Esophagus muscularis mucosa (tissue), 4 donors: ENCODE measurements around the gene SPEF1. TPM values are rescaled to one million over a fixed set of nuclear protein-coding genes. Genes with fewer than 3 reads are reported as not detected.

Source experiments
- DNase-seq: peaks from one replicate; pipeline ENCODE4 v3.0.0-alpha.2; 2017; ENCODE audit errors: extremely low spot score
- H3K27ac ChIP-seq, 4 donors: fragments of 200-600 bp; sonication (generic); replicated peaks in 1 of 4; 1 replicate in 3 of 4; 2 replicates in 1 of 4; pipeline ENCODE4 v1.5.1; 2016 to 2019; ENCODE audit warnings: mild to moderate bottlenecking in 1 of 4
- H3K27me3 ChIP-seq, 4 donors: fragments of 200-600 bp; sonication (generic); one replicate each; pipeline versions ENCODE4 v1.5.1 to v1.6.0; 2016 to 2019
- H3K36me3 ChIP-seq, 4 donors: fragments of 200-600 bp; sonication (generic); one replicate each; pipeline ENCODE4 v1.5.1; 2016 to 2019
- H3K4me1 ChIP-seq, 4 donors: fragments of 200-600 bp; sonication (generic); one replicate each; pipeline ENCODE4 v1.5.1; 2016 to 2019
- H3K4me3 ChIP-seq, 4 donors: fragments of 200-600 bp; sonication (generic); 1 replicate in 2 of 4; 2 replicates in 2 of 4; pipeline ENCODE4 v1.5.1; 2016 to 2019; ENCODE audit warnings: mild to moderate bottlenecking in 4 of 4, moderate library complexity in 1 of 4
- H3K9me3 ChIP-seq, 4 donors: fragments of 200-600 bp; sonication (generic); 1 replicate in 3 of 4; 2 replicates in 1 of 4; pipeline ENCODE4 v1.5.1; 2016 to 2019
- EP300 ChIP-seq: sonication (generic); formaldehyde crosslinking; IDR thresholded peaks from one replicate; pipeline ENCODE4 v1.6.1; 2017; ENCODE audit warnings: antibody characterized with exemption
- POLR2A ChIP-seq: fragments of 450-650 bp; IDR thresholded peaks from one replicate; pipeline ENCODE4 v1.6.1; 2017; ENCODE audit warnings: antibody characterized with exemption, moderate library complexity, mild to moderate bottlenecking, low read depth
- POLR2AphosphoS5 ChIP-seq, 2 donors: sonication (generic); formaldehyde crosslinking; IDR thresholded peaks; one replicate each; pipeline ENCODE4 v1.6.1; 2017; ENCODE audit warnings: antibody characterized with exemption in 2 of 2
- WGBS: methylation state at CpG from one replicate; pipeline ENCODE4 v1.1.5; 2018; 5-methylcytosine and 5-hydroxymethylcytosine counted together
- intact Hi-C: fragments of 100-400 bp; cut with DNase I; formaldehyde crosslinking; loops from one replicate; pipeline ENCODE4 v1.15.1; 2023
- total RNA-seq, 4 donors: library from RNA; depleted of rRNA; stranded (reverse); fragments of >200 nt; gene quantifications; one replicate each; pipeline versions ENCODE4 v1.1.0 to v1.2.1, GENCODE V29; 2016
- TF ChIP-seq, protein P1 (sequence below), 3 experiments: fragments of 200-600 bp in 2 of 3; fragments of 450-650 bp in 1 of 3; sonication (generic) in 2 of 3; IDR thresholded peaks; one replicate each; pipeline ENCODE4 v1.5.1; 2017 to 2019; ENCODE audit warnings: antibody characterized with exemption in 3 of 3, mild to moderate bottlenecking in 2 of 3, moderate library complexity in 1 of 3

The SPEF1 gene
- total RNA-seq, 4 donors from 2014 or later, result 0.50 TPM; not detected in 3

DNA sequence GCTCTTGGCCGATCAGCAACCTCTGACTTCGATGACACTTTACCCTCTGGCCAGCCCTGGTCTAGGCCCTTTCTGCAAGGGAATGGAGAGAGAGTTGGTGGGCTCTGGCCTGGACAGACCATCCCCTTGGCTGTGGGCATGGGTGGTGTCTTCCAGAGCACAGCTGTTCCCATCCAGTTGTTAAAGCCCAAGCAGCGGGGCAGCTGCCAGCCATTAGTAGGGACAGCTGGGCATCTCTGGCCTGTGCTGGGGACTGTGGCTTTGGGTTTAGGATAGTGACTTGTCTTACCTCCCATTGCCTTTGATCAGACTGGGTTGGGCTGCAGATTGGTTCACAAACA, 17.6 kb upstream of the SPEF1 start:
- Histone ChIP-seq H3K27me3 (no peaks in the 10 kb centered on the region), H3K4me3 (no peak overlapping the region), H3K9me3 (no peaks in the 10 kb centered on the region), H3K4me1 (peaks cover 15 to 64% (median 57%) of the 10 kb centered on the region in 4 donors), H3K36me3 (peaks cover 32 to 61% (median 45%) of the 10 kb centered on the region in 4 donors), H3K27ac (peak overlapping the region; percentile 95 to 99 (median 98))
- no peak for DNase-seq
- TF ChIP-seq POLR2AphosphoS5 (IDR thresholded peaks at IDR 0.05) (no peak), EP300 (no peak), POLR2A (no peak)
- TF ChIP-seq, protein P1, sequence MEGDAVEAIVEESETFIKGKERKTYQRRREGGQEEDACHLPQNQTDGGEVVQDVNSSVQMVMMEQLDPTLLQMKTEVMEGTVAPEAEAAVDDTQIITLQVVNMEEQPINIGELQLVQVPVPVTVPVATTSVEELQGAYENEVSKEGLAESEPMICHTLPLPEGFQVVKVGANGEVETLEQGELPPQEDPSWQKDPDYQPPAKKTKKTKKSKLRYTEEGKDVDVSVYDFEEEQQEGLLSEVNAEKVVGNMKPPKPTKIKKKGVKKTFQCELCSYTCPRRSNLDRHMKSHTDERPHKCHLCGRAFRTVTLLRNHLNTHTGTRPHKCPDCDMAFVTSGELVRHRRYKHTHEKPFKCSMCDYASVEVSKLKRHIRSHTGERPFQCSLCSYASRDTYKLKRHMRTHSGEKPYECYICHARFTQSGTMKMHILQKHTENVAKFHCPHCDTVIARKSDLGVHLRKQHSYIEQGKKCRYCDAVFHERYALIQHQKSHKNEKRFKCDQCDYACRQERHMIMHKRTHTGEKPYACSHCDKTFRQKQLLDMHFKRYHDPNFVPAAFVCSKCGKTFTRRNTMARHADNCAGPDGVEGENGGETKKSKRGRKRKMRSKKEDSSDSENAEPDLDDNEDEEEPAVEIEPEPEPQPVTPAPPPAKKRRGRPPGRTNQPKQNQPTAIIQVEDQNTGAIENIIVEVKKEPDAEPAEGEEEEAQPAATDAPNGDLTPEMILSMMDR (IDR thresholded peaks at IDR 0.05), result no peak
- WGBS, result 93% methylated on average over 2 of the region's 3 CpGs
- intact Hi-C loops, result no loop called here

DNA sequence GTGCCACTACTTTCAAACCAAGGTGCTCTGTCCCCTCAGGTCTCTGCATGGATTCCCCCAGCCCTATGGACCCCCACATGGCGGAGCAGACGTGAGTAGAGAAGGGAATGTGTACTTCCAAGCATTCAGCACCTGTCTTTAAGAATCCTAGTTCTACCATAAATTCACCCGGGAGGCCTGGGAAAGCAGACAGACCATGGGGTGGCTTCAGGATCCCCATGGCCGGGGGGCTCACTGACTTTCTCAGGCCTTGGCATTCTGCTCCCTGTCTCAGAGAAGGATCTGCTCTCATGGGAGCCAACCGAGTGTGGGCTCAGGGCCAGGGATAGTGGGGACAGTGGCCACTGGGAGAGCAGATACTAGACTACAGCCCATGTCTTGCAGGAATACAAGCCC, 17.1 kb upstream of the SPEF1 start:
- H3K9me3 ChIP-seq, result no peaks in the 10 kb centered on the region
- WGBS, result 85% methylated on average over 5 of the region's 5 CpGs
- H3K36me3 ChIP-seq, result peaks cover 27 to 56% (median 40%) of the 10 kb centered on the region in 4 donors
- no peaks in the 10 kb centered on the region for H3K27me3 ChIP-seq
- TF ChIP-seq POLR2A (no peak), EP300 (no peak), POLR2AphosphoS5 (IDR thresholded peaks at IDR 0.05) (no peak)
- TF ChIP-seq, protein P1 (IDR thresholded peaks at IDR 0.05), result no peak
- H3K27ac ChIP-seq, result peak overlapping the region; percentile 95 to 99 (median 98)
- H3K4me1 ChIP-seq, result peaks cover 15 to 59% (median 57%) of the 10 kb centered on the region in 4 donors
- no peak for DNase-seq
- intact Hi-C loops, result no loop called here
- peak overlapping the region in 2 of 4 donors; percentile 67 to 81 for H3K4me3 ChIP-seq

DNA sequence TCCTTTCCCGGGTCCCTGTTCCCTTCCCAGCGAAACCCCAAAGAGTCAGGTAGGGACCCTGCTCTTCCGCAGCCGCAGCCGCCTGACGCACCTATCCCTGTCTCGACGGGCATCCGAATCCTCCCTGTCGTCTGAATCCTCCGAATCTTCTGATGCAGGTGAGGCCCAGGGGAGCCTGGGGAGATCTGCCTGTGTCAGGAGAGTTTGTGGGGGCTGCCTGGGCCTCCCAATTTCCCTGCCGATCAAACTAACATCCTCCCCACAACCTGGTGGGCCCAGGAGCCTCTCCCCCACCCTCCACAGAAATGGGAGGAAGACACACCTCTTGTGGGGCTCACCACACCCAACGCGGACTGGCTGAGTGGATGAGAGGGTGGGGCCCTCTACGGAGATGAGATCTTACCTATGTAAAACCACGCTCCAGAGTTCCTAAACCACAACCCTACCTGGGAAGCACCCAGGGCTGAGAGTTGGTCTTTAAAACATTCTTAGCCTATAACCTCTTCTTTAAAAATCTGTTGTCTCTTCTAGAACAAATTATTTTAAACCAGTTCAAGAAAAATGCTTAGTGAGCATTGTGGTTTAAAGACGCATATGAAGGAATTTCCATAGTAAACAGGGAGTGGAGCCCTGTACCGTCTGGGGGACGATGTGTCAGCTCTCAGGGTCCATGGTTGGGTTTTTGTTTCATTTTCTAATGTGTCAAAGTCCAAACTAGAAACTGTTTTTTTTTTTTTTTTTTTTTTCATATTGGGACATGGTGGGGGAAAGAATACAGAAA, 16.5 kb upstream of the SPEF1 start:
- H3K4me1 ChIP-seq, result peaks cover 15 to 58% (median 57%) of the 10 kb centered on the region in 4 donors
- peak overlapping the region; percentile 63 to 81 (median 66) for H3K4me3 ChIP-seq
- no peaks in the 10 kb centered on the region for H3K27me3 ChIP-seq
- no peaks in the 10 kb centered on the region for H3K9me3 ChIP-seq
- H3K36me3 ChIP-seq, result peaks cover 21 to 50% (median 34%) of the 10 kb centered on the region in 4 donors
- intact Hi-C loops, result no loop called here
- 66% methylated on average over 19 of the region's 19 CpGs for WGBS
- DNase-seq, result no peak
- peak overlapping the region; percentile 95 to 99 (median 98) for H3K27ac ChIP-seq
- TF ChIP-seq, protein P1 (IDR thresholded peaks at IDR 0.05), result no peak
- TF ChIP-seq EP300, result no peak

DNA sequence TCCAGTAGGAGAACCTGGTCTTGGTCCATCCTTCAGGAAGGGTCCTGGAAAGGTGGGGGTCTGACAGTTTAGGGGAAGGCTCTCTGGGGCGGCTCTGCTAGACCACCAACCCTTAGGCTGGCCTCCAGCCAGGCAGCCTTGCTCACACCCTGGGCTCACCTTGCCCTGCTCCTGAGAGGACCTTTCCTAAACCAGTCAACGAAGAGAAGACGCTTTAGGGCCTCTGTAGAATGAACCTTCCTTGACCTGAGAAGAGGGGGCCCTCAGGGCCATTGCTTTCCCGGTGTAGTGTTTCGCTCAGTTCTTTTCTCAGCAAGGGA, 15.9 kb upstream of the SPEF1 start:
- Histone ChIP-seq H3K36me3 (peaks cover 15 to 44% (median 29%) of the 10 kb centered on the region in 4 donors), H3K9me3 (no peaks in the 10 kb centered on the region), H3K27ac (peak overlapping the region; percentile 95 to 99 (median 98)), H3K4me1 (peaks cover 15 to 57% (median 56%) of the 10 kb centered on the region in 4 donors), H3K27me3 (no peaks in the 10 kb centered on the region), H3K4me3 (peak overlapping the region; percentile 63 to 81 (median 66))
- TF ChIP-seq POLR2AphosphoS5 (IDR thresholded peaks at IDR 0.05) (no peak), POLR2A (no peak), EP300 (no peak)
- TF ChIP-seq, protein P1 (IDR thresholded peaks at IDR 0.05), result no peak
- DNase-seq, result no peak
- WGBS, result 83% methylated on average over 5 of the region's 5 CpGs
- intact Hi-C loops, result no loop called here
